ENCODE measurements around the gene PNPLA7. TPM values are rescaled to one million over a fixed set of nuclear protein-coding genes. Genes with fewer than 3 reads are reported as not detected.

The PNPLA7 gene
- total and polyA plus RNA-seq, 9 donors, result 2.2 to 29.3 (median 13.0) TPM

DNA sequence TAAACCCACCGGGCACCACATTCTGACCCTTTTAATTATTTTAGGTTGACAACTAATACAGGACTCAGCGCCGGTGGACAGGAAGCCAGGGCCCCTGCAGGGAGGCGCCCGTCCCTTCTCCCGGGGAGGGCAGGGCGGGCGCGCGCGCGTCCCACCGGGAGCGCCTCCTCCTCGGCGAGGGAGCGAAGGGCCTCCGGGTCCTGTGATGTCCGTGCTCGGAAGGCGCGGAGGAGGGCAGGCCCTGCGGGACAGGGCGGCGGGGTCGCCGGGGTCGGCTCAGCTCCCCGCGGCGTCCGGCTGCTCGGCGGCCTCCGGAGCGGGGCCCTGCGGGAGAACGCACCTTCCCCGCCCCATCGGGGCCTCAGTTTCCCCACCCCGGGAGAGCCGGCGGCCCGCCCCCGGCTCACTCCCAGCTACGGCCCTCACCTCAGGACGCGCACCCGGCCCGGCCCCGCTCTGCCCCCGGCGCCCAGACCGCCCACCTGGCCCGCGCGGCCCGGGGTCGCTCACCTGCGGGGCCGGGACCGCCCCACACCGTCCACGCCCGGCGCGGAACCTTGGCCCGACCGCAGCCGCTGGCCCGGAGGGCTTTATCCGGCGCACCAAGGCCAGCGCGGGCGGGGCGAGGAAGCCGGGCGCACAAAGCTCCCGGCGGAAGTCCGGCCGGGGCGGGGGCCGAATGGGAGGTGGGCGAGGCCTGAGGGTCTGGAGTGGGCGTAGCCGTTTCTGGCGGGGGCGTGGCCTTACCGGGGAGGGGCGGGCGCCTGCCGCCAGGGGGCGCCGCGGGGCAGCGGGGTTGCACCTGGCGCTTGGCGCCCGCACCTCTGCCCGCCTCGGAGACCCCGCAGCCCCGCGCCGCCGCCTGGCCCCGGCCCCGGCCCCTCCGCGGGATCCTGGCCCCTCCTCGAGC lies 127.3 kb downstream of the PNPLA7 start, which contains the start of the genes EXD3 and NOXA1:
Gene EXD3, minus strand, starts transcription at position 559 of the 910 bp plus-strand sequence. CDS start 27,805 bp downstream, outside the sequence.
Gene NOXA1, plus strand, starts transcription at position 790 of the 910 bp plus-strand sequence. CDS start 137 bp downstream, outside the sequence.
- H3K27me3 ChIP-seq, result no peaks in the 10 kb centered on the region
- H3K9me3 ChIP-seq, result no peaks in the 10 kb centered on the region
- WGBS, 3 donors, result 0 to 1% (median 0%) methylated on average over 30 to 112 of the region's 113 CpGs
- intact Hi-C loops (cut with DNase I), result loop anchor here in 1 of 4 donors (2.0 kb wide), 1 partner anchor 36 kb away; the partner anchor contains the start of gene NSMF
- H3K4me1 ChIP-seq (ENCODE audit: insufficient read depth), result no peaks in the 10 kb centered on the region
- no peaks in the 10 kb centered on the region for H3K36me3 ChIP-seq
- DNase-seq, result peak; percentile 95 to 98 (median 97)
- TF ChIP-seq, protein P1, sequence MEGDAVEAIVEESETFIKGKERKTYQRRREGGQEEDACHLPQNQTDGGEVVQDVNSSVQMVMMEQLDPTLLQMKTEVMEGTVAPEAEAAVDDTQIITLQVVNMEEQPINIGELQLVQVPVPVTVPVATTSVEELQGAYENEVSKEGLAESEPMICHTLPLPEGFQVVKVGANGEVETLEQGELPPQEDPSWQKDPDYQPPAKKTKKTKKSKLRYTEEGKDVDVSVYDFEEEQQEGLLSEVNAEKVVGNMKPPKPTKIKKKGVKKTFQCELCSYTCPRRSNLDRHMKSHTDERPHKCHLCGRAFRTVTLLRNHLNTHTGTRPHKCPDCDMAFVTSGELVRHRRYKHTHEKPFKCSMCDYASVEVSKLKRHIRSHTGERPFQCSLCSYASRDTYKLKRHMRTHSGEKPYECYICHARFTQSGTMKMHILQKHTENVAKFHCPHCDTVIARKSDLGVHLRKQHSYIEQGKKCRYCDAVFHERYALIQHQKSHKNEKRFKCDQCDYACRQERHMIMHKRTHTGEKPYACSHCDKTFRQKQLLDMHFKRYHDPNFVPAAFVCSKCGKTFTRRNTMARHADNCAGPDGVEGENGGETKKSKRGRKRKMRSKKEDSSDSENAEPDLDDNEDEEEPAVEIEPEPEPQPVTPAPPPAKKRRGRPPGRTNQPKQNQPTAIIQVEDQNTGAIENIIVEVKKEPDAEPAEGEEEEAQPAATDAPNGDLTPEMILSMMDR (IDR thresholded peaks at IDR 0.05), result peak in 2 of 3 donors; percentile 83 to 89
- TF ChIP-seq POLR2A (IDR thresholded peaks at IDR 0.05) (peak; percentile 63), EP300 (IDR thresholded peaks at IDR 0.05) (no peak)
- peak within 1 kb of the TSS; percentile 16 to 92 for H3K27ac ChIP-seq
- peak within 1 kb of the TSS; percentile 89 for H3K4me3 ChIP-seq

GRCh38 chr9:137421838-137422603 lies 128.2 kb downstream of the PNPLA7 start:
- Histone ChIP-seq H3K9me3 (no peaks in the 10 kb centered on the region), H3K36me3 (no peaks in the 10 kb centered on the region), H3K27ac (peak overlapping the region in 1 of 2 donors; percentile 65), H3K4me3 (peak overlapping the region; percentile 89), H3K4me1 (ENCODE audit: insufficient read depth) (no peaks in the 10 kb centered on the region), H3K27me3 (no peaks in the 10 kb centered on the region)
- TF ChIP-seq EP300 (IDR thresholded peaks at IDR 0.05), result no peak
- TF ChIP-seq, protein P1 (IDR thresholded peaks at IDR 0.05), result no peak
- no peak for TF ChIP-seq POLR2A (IDR thresholded peaks at IDR 0.05)
- intact Hi-C loops (cut with DNase I), result loop anchor here in 1 of 4 donors (2.0 kb wide), 1 partner anchor 37 kb away; the partner anchor contains the start of gene NSMF
- 1 to 6% (median 3%) methylated on average over 11 of the region's 11 CpGs for WGBS, 3 donors
- no peak for DNase-seq

DNA sequence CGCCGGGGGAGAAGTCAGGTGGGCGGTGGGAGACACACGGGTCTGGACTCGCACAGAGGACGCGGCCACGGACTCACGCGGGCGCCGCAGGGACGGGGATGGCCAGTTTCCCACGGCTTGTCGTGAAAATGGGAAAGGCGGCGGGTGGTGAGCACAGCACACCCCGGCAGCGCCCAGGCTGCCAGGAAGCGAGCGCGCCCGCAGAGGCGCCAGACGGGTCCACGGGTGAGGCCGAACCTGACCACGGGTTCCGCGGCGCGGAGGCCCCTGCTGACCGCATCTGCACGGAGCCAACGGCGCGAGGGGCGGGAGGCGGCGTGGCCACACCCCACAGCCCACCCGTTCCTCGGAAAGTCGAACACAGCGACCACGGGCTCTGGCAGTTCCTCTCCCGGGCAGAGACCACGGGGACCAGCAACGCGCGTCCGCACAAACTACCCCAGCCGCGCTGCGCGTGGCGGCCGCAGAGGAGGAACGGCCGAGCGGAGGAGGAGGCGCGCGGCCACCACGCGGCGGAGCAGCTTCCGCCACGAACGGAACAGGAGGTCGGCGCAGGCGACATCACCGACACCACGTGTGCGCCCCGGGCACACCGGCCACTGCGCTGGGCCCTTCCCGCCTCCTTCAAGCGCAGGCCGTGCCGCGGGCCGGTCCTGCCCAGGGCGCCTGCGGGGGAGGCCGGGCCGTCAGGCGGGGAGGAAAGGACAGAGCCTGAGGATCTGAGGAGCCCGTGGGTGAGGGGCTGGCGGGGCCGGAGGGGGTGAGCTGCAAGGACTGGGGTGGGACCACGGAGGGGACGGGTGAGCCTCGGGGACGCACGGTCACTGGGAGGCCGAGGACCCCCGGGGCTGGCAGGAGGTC lies 132.8 kb downstream of the PNPLA7 start:
- Histone ChIP-seq H3K27me3 (no peaks in the 10 kb centered on the region), H3K27ac (no peak overlapping the region), H3K36me3 (no peaks in the 10 kb centered on the region), H3K4me1 (ENCODE audit: insufficient read depth) (peaks cover 7% of the 10 kb centered on the region), H3K4me3 (no peak overlapping the region), H3K9me3 (no peaks in the 10 kb centered on the region)
- no peak for TF ChIP-seq POLR2A (IDR thresholded peaks at IDR 0.05)
- TF ChIP-seq EP300 (IDR thresholded peaks at IDR 0.05), result no peak
- TF ChIP-seq, protein P1 (IDR thresholded peaks at IDR 0.05), result no peak
- peak in 3 of 5 donors; percentile 34 to 48 (median 47) for DNase-seq
- intact Hi-C loops (cut with DNase I), result no loop called here
- WGBS, 3 donors, result 74 to 92% (median 86%) methylated on average over 99 of the region's 99 CpGs
